ENCODE measurements around the gene GPX8.
A peak's percentile ranks its signal among the peaks of the same experiment; 100 is the strongest.

GPX8 gene

GRCh38 chr5:55172051-55172899 is 12.3 kb downstream of the GPX8 start:
- DNase-seq (ENCODE audit: low read depth): peak; percentile 37

GRCh38 chr5:55172937-55173686 is 13.1 kb downstream of the GPX8 start, which contains the start of gene CDC20B:
Gene CDC20B, minus strand, starts transcription at chr5:55173177. Its CDS starts 177 bp downstream, at chr5:55173000.
- peak; percentile 30 for DNase-seq (ENCODE audit: low read depth)

- no peak for DNase-seq (ENCODE audit: low read depth)
Observed at GRCh38 chr5:55173687-55174230, 13.8 kb downstream of the GPX8 start.

- DNase-seq (ENCODE audit: low read depth): no peak
Observed at GRCh38 chr5:55175781-55176175, 15.8 kb downstream of the GPX8 start.

GRCh38 chr5:55176176-55176818 is 16.3 kb downstream of the GPX8 start:
- no peak for DNase-seq (ENCODE audit: low read depth)

GRCh38 chr5:55177078-55177477 is 17.1 kb downstream of the GPX8 start:
- no peak for DNase-seq (ENCODE audit: low read depth)

GRCh38 chr5:55180016-55180415 is 20.0 kb downstream of the GPX8 start:
- DNase-seq (ENCODE audit: low read depth): no peak

GRCh38 chr5:55187370-55187769 is 27.4 kb downstream of the GPX8 start:
- no peak for DNase-seq (ENCODE audit: low read depth)

- no peak for DNase-seq (ENCODE audit: low read depth)
Observed at GRCh38 chr5:55188656-55189540, 28.9 kb downstream of the GPX8 start.

GRCh38 chr5:55191165-55191564 is 31.2 kb downstream of the GPX8 start:
- no peak for DNase-seq (ENCODE audit: low read depth)

GRCh38 chr5:55205001-55205400 is 45.0 kb downstream of the GPX8 start:
- no peak for DNase-seq (ENCODE audit: low read depth)

GRCh38 chr5:55211184-55211874 is 51.4 kb downstream of the GPX8 start:
- DNase-seq (ENCODE audit: low read depth): no peak
